OCI-LY1 (cell line): ENCODE measurements around the gene SUN5.

Experiments
- H2AFZ ChIP-seq: fragments of 200-600 bp; sonication (generic), shearing (Covaris generic); 2 replicates; pipeline ENCODE4 v1.6.0; 2014; ENCODE audit warnings: antibody characterized with exemption, mild to moderate bottlenecking, low read length
- H3F3A ChIP-seq: fragments of 200-600 bp; sonication (generic), shearing (Covaris generic); 2 replicates; pipeline ENCODE4 v1.6.0; 2014; ENCODE audit warnings: mild to moderate bottlenecking, antibody characterized with exemption, low read length, moderate library complexity; ENCODE audit not compliant: insufficient read depth
- H3K27ac ChIP-seq: fragments of 200-600 bp; sonication (generic); 2 replicates; pipeline ENCODE4 v1.5.1; 2014; ENCODE audit warnings: low read length, mixed run types, mild to moderate bottlenecking, low read depth; ENCODE audit not compliant: poor library complexity, severe bottlenecking
- H3K27me3 ChIP-seq: fragments of 200-600 bp; sonication (generic); 2 replicates; pipeline ENCODE4 v1.6.0; 2014; ENCODE audit warnings: antibody characterized with exemption, mild to moderate bottlenecking, low read length, moderate library complexity; ENCODE audit not compliant: insufficient read depth
- H3K36me3 ChIP-seq: fragments of 200-600 bp; sonication (generic); 2 replicates; pipeline ENCODE4 v1.6.1; 2014; ENCODE audit warnings: mild to moderate bottlenecking, antibody characterized with exemption, low read length, moderate library complexity, mixed read lengths; ENCODE audit not compliant: insufficient read depth
- H3K4me1 ChIP-seq: fragments of 200-600 bp; sonication (generic); 2 replicates; pipeline ENCODE4 v1.5.1; 2014; ENCODE audit warnings: mild to moderate bottlenecking, low read length, moderate library complexity; ENCODE audit not compliant: insufficient read depth, severe bottlenecking
- H3K4me2 ChIP-seq: fragments of 200-600 bp; sonication (generic), shearing (Covaris generic); 2 replicates; pipeline ENCODE4 v1.6.1; 2014; ENCODE audit warnings: low read length
- H3K4me3 ChIP-seq: fragments of 200-600 bp; sonication (generic); 2 replicates; pipeline ENCODE4 v1.5.1; 2014; ENCODE audit warnings: low read length, low read depth, mild to moderate bottlenecking, mixed read lengths; ENCODE audit not compliant: poor library complexity, severe bottlenecking
- H3K79me2 ChIP-seq: fragments of 200-600 bp; shearing (Covaris generic); 2 replicates; pipeline ENCODE4 v1.6.1; 2016; ENCODE audit warnings: mixed run types, low read length, mixed read lengths; ENCODE audit not compliant: insufficient read depth
- H3K9ac ChIP-seq: fragments of 200-600 bp; sonication (generic), shearing (Covaris generic); 2 replicates; pipeline ENCODE4 v1.6.1; 2014; ENCODE audit warnings: mild to moderate bottlenecking, low read length, mixed read lengths
- H3K9me2 ChIP-seq: fragments of 200-600 bp; sonication (generic), shearing (Covaris generic); 2 replicates; pipeline ENCODE4 v1.6.1; 2014; ENCODE audit warnings: low read depth, mild to moderate bottlenecking, low read length, mixed read lengths
- H3K9me3 ChIP-seq: fragments of 200-600 bp; shearing (Covaris generic); 2 replicates; pipeline ENCODE4 v1.6.1; 2014; ENCODE audit warnings: low read length, mixed read lengths
- H4K20me1 ChIP-seq: fragments of 200-600 bp; sonication (generic), shearing (Covaris generic); 2 replicates; pipeline ENCODE4 v1.6.0; 2016; ENCODE audit warnings: mild to moderate bottlenecking, low read length; ENCODE audit not compliant: insufficient read depth
- EZH2 ChIP-seq: fragments of 200-600 bp; sonication (generic), shearing (Covaris generic); IDR thresholded peaks from 2 replicates; pipeline ENCODE4 v1.8.0; 2017; ENCODE audit warnings: borderline replicate concordance, mixed run types, mild to moderate bottlenecking, antibody characterized with exemption, low read length, moderate library complexity, mixed read lengths
- TF ChIP-seq, protein P1 (sequence below): fragments of 200-600 bp; sonication (generic), shearing (Covaris generic); IDR thresholded peaks from 2 replicates; pipeline ENCODE4 v1.5.1; 2017; ENCODE audit warnings: mild to moderate bottlenecking, antibody characterized with exemption, low read length, moderate library complexity, mixed read lengths

Gene SUN5

GRCh38 chr20:32989507-32990283, 14.5 kb downstream of the SUN5 start:
- Histone ChIP-seq H2AFZ (no peak overlapping the region), H3F3A (no peaks in the 10 kb centered on the region), H3K9ac (no peak overlapping the region), H3K4me3 (no peak overlapping the region), H4K20me1 (no peaks in the 10 kb centered on the region), H3K9me2 (no peaks in the 10 kb centered on the region), H3K4me1 (no peaks in the 10 kb centered on the region), H3K27ac (no peak overlapping the region), H3K36me3 (no peaks in the 10 kb centered on the region), H3K79me2 (no peaks in the 10 kb centered on the region), H3K27me3 (no peaks in the 10 kb centered on the region; the same call in 1 of the 2 replicates), H3K4me2 (no peak overlapping the region), H3K9me3 (no peaks in the 10 kb centered on the region)
- no peak for TF ChIP-seq EZH2
- TF ChIP-seq, protein P1, sequence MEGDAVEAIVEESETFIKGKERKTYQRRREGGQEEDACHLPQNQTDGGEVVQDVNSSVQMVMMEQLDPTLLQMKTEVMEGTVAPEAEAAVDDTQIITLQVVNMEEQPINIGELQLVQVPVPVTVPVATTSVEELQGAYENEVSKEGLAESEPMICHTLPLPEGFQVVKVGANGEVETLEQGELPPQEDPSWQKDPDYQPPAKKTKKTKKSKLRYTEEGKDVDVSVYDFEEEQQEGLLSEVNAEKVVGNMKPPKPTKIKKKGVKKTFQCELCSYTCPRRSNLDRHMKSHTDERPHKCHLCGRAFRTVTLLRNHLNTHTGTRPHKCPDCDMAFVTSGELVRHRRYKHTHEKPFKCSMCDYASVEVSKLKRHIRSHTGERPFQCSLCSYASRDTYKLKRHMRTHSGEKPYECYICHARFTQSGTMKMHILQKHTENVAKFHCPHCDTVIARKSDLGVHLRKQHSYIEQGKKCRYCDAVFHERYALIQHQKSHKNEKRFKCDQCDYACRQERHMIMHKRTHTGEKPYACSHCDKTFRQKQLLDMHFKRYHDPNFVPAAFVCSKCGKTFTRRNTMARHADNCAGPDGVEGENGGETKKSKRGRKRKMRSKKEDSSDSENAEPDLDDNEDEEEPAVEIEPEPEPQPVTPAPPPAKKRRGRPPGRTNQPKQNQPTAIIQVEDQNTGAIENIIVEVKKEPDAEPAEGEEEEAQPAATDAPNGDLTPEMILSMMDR = no peak

DNA sequence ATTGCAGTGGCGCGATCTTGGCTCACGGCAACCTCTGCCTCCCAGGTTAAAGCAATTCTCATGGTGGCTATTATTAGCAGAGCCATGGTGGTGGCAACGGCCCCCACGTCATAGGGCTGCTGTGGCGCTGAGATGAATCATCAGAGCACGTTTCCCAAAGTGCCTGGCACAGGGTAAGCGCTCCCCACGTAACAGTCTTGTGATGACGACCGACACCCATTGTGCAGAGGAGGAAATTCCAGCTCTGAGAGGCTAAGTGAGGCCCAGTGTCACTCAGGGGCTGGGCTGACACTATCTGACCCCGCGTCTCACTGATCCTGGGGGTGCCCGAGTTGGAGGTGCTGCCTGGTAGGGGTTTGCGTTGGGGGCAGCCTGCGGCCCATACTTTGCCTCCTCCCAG, 16.2 kb downstream of the SUN5 start:
- TF ChIP-seq, protein P1 = no peak
- no peak for TF ChIP-seq EZH2
- Histone ChIP-seq H3K9me2 (no peaks in the 10 kb centered on the region), H3K4me1 (no peaks in the 10 kb centered on the region)

GRCh38 chr20:32987044-32987825, 17.0 kb downstream of the SUN5 start:
- no peak overlapping the region for H3K4me3 ChIP-seq
- H3K9me3 ChIP-seq = no peaks in the 10 kb centered on the region
- no peaks in the 10 kb centered on the region; the same call in 1 of the 2 replicates for H3K27me3 ChIP-seq
- no peak overlapping the region for H3K27ac ChIP-seq
- no peak overlapping the region for H3K9ac ChIP-seq
- H3K36me3 ChIP-seq = no peaks in the 10 kb centered on the region
- no peaks in the 10 kb centered on the region for H3F3A ChIP-seq
- H3K79me2 ChIP-seq = no peaks in the 10 kb centered on the region
- H4K20me1 ChIP-seq = no peaks in the 10 kb centered on the region
- no peak overlapping the region for H2AFZ ChIP-seq
- H3K9me2 ChIP-seq = no peaks in the 10 kb centered on the region
- H3K4me1 ChIP-seq = no peaks in the 10 kb centered on the region
- no peak for TF ChIP-seq EZH2
- TF ChIP-seq, protein P1 = no peak
- no peak overlapping the region for H3K4me2 ChIP-seq

More for the DNA sequence above, 16.2 kb downstream of the SUN5 start:
- Histone ChIP-seq H3K27me3 (no peaks in the 10 kb centered on the region; the same call in 1 of the 2 replicates), H2AFZ (no peak overlapping the region), H3K4me2 (no peak overlapping the region), H4K20me1 (no peaks in the 10 kb centered on the region), H3K4me3 (no peak overlapping the region), H3K79me2 (no peaks in the 10 kb centered on the region), H3K36me3 (no peaks in the 10 kb centered on the region), H3K9ac (no peak overlapping the region), H3K27ac (no peak overlapping the region), H3K9me3 (no peaks in the 10 kb centered on the region), H3F3A (no peaks in the 10 kb centered on the region)
